Daoy (cell line): ENCODE results near the gene TBX4. TPM values are rescaled to one million over a fixed set of nuclear protein-coding genes. Genes with fewer than 3 reads are reported as not detected.
"Not testable (repeated sequence)": the region's sequence is repeated elsewhere in the genome, so short reads cannot be mapped to it uniquely, and the experiment has no call there.

Source experiments
- DNase-seq: peaks from one replicate; pipeline ENCODE4 v3.0.0-alpha.2; 2015; ENCODE audit warnings: low read depth
- total RNA-seq: library from RNA; depleted of rRNA; stranded (reverse); fragments of >200 nt; shearing (Covaris generic); gene quantifications from 2 replicates; pipeline ENCODE4 v1.2.3, GENCODE V29; 2014; rRNA removed

The TBX4 gene
- total RNA-seq, 1 experiment from 2014 or later = not detected

- DNase-seq = no peak
Measured at GRCh38 chr17:61524319-61524718, 72.1 kb downstream of the TBX4 start.

GRCh38 chr17:61527441-61527840 is 75.2 kb downstream of the TBX4 start:
- DNase-seq = not testable (repeated sequence)

- no peak for DNase-seq
Measured at GRCh38 chr17:61528171-61528570, 75.9 kb downstream of the TBX4 start.

- no peak for DNase-seq
Measured at GRCh38 chr17:61531223-61531622, 79.0 kb downstream of the TBX4 start.

GRCh38 chr17:61532826-61533225 is 80.6 kb downstream of the TBX4 start:
- DNase-seq = no peak

- no peak for DNase-seq
Measured at GRCh38 chr17:61533797-61534196, 81.6 kb downstream of the TBX4 start.

- DNase-seq = no peak
Measured at GRCh38 chr17:61534414-61534813, 82.2 kb downstream of the TBX4 start.

Other genes starting within 250 kb of the TBX4 start
- 1.4 and 1.6 TPM in 2 replicates for gene TBX2, start 52.6 kb upstream of the TBX4 start, total RNA-seq
- not detected in 2 replicates for gene NACA2, start 138.8 kb downstream of the TBX4 start, total RNA-seq